HepG2 (cell line): ENCODE results near the gene TUFM. TPM values are rescaled to one million over a fixed set of nuclear protein-coding genes. Genes with fewer than 3 reads are reported as not detected.

Experiments
- microRNA-seq: library from miRNA; unstranded; fragments of <30 nt; microRNA quantifications from one replicate; pipeline ENCODE4, GENCODE V29; 2020
- polyA plus RNA-seq, 8 experiments: library from polyadenylated mRNA; depleted of rRNA in 3 of 8; stranded (reverse) in 7 of 8; unstranded in 1 of 8; fragments of >200 nt; fragmentation: Illumina TruSeq in 4 of 8; extraction: Trizol in 4 of 8; gene quantifications; 2 replicates each; pipeline versions ENCODE4 v1.2.1 to v1.2.3, GENCODE V29; 2011 to 2016; ENCODE audit warnings: low read depth in 4 of 8, missing spikeins in 1 of 8, mixed read lengths in 1 of 8; ENCODE audit not compliant: insufficient read depth in 1 of 8
- small RNA-seq, 3 experiments: library from RNA; depleted of rRNA; stranded (forward); fragments of <200 nt; gene quantifications; one replicate each; pipeline ENCODE3, GENCODE V24; 2012; ENCODE audit warnings: low read depth in 2 of 3, low replicate concordance in 1 of 3; ENCODE audit not compliant: insufficient read length in 3 of 3, insufficient read depth in 2 of 3
- total RNA-seq, 5 experiments: library from RNA; depleted of rRNA; stranded (reverse); fragments of >200 nt; fragmentation: Illumina TruSeq; extraction: Trizol; gene quantifications; 2 replicates each; pipeline ENCODE4 v1.2.3, GENCODE V29; 2016; ENCODE audit warnings: low read depth in 1 of 5

Gene TUFM
- total and polyA plus RNA-seq, 2 of the 13 experiments (the other 11 are each of a cell fraction or from before 2014, with no cell fraction given): 206 to 298 TPM

Small RNA genes within 50 kb of the gene (microRNA-seq; reads per million reads assigned to microRNA genes)
- gene MIR4721: not detected

Small RNA genes within 50 kb of the gene (small RNA-seq; reads per million reads assigned to genes)
- gene RF00416: 0 reads per million in 3 experiments

Other genes with a start within 250 kb of the TUFM start
- gene SULT1A2, start 249.3 kb downstream of the TUFM start, total RNA-seq (2016; rRNA removed; fragmentation: Illumina TruSeq; extraction: Trizol): 34.2 and 35.2 TPM in 2 replicates
- gene SULT1A2, start 249.3 kb downstream of the TUFM start, polyA plus RNA-seq (2011; rRNA removed): 32.9 and 33.0 TPM in 2 replicates
- 147 and 174 TPM in 2 replicates for gene SULT1A1, start 236.3 kb downstream of the TUFM start, total RNA-seq (2016; rRNA removed; fragmentation: Illumina TruSeq; extraction: Trizol)
- gene SULT1A1, start 236.3 kb downstream of the TUFM start, polyA plus RNA-seq (2011; rRNA removed): 114 and 117 TPM in 2 replicates
- gene NPIPB8, start 208.3 kb downstream of the TUFM start, total RNA-seq (2016; rRNA removed; fragmentation: Illumina TruSeq; extraction: Trizol): 0.49 TPM in 1 of 2 replicates, not detected in the other
- 2.3 and 2.9 TPM in 2 replicates for gene NPIPB8, start 208.3 kb downstream of the TUFM start, polyA plus RNA-seq (2011; rRNA removed)
- gene EIF3C, start 134.9 kb downstream of the TUFM start, total RNA-seq (2016; rRNA removed; fragmentation: Illumina TruSeq; extraction: Trizol): 415 and 760 TPM in 2 replicates
- 360 and 380 TPM in 2 replicates for gene EIF3C, start 134.9 kb downstream of the TUFM start, polyA plus RNA-seq (2011; rRNA removed)
- 0.29 and 1.0 TPM in 2 replicates for gene NPIPB9, start 94.6 kb downstream of the TUFM start, total RNA-seq (2016; rRNA removed; fragmentation: Illumina TruSeq; extraction: Trizol)
- gene NPIPB9, start 94.6 kb downstream of the TUFM start, polyA plus RNA-seq (2011; rRNA removed): 0.52 and 0.77 TPM in 2 replicates
- gene ATXN2L, start 23.3 kb downstream of the TUFM start, total RNA-seq (2016; rRNA removed; fragmentation: Illumina TruSeq; extraction: Trizol): 40.8 and 48.4 TPM in 2 replicates
- gene ATXN2L, start 23.3 kb downstream of the TUFM start, polyA plus RNA-seq (2011; rRNA removed): 55.1 and 63.9 TPM in 2 replicates
- gene SH2B1, start 17.5 kb upstream of the TUFM start, total RNA-seq (2016; rRNA removed; fragmentation: Illumina TruSeq; extraction: Trizol): 15.6 and 23.3 TPM in 2 replicates
- gene SH2B1, start 17.5 kb upstream of the TUFM start, polyA plus RNA-seq (2011; rRNA removed): 30.8 and 40.2 TPM in 2 replicates
- gene ATP2A1, start 32.1 kb upstream of the TUFM start, total RNA-seq (2016; rRNA removed; fragmentation: Illumina TruSeq; extraction: Trizol): 0.70 and 3.2 TPM in 2 replicates
- 12.5 and 16.4 TPM in 2 replicates for gene ATP2A1, start 32.1 kb upstream of the TUFM start, polyA plus RNA-seq (2011; rRNA removed)
- 16.1 and 18.4 TPM in 2 replicates for gene RABEP2, start 78.9 kb upstream of the TUFM start, total RNA-seq (2016; rRNA removed; fragmentation: Illumina TruSeq; extraction: Trizol)
- 10.8 and 12.4 TPM in 2 replicates for gene RABEP2, start 78.9 kb upstream of the TUFM start, polyA plus RNA-seq (2011; rRNA removed)
- gene CD19, start 85.6 kb upstream of the TUFM start, total RNA-seq (2016; rRNA removed; fragmentation: Illumina TruSeq; extraction: Trizol): 0.48 and 0.55 TPM in 2 replicates
- gene CD19, start 85.6 kb upstream of the TUFM start, polyA plus RNA-seq (2011; rRNA removed): 1.1 and 1.2 TPM in 2 replicates
- 18.2 and 32.1 TPM in 2 replicates for gene NFATC2IP, start 104.6 kb upstream of the TUFM start, total RNA-seq (2016; rRNA removed; fragmentation: Illumina TruSeq; extraction: Trizol)
- gene NFATC2IP, start 104.6 kb upstream of the TUFM start, polyA plus RNA-seq (2011; rRNA removed): 46.6 and 48.5 TPM in 2 replicates
- 18.3 and 38.8 TPM in 2 replicates for gene SPNS1, start 128.4 kb upstream of the TUFM start, total RNA-seq (2016; rRNA removed; fragmentation: Illumina TruSeq; extraction: Trizol)
- 24.3 and 25.6 TPM in 2 replicates for gene SPNS1, start 128.4 kb upstream of the TUFM start, polyA plus RNA-seq (2011; rRNA removed)
- 0.28 and 2.0 TPM in 2 replicates for gene LAT, start 138.7 kb upstream of the TUFM start, total RNA-seq (2016; rRNA removed; fragmentation: Illumina TruSeq; extraction: Trizol)
- 3.0 and 4.3 TPM in 2 replicates for gene LAT, start 138.7 kb upstream of the TUFM start, polyA plus RNA-seq (2011; rRNA removed)